Measurements from ENCODE around the gene OSBPL1A.

The OSBPL1A gene

DNA sequence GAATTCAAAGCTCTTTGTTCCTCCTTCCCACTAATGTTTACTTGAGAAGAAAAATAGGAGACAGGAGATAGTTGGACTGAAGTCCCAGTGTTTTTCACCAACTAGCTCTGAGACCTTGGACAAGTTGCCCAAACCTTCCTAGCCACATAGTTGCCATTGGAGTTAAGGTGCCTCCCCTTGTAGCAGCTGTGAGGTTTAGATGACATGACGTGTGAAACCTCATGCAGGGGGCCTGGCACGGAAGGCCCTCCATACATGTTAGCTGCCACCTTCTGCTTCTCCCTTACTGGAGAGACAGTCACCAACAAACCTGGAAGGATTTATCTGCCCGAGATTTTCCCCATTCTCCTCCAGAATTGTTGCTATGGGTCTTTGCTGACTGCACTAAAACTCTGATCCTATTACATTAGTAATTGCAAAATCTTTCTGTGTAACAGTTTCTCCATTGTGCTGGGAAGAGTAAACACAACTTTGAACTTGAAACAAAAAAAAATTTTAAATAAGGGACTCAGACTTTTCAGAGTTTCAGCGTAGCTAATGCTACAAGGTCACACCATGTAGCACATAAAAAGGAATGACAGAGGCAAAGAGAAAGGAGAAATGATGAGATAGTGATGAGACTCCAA lies 282.6 kb downstream of the OSBPL1A start:
- DNase-seq = no peak

DNA sequence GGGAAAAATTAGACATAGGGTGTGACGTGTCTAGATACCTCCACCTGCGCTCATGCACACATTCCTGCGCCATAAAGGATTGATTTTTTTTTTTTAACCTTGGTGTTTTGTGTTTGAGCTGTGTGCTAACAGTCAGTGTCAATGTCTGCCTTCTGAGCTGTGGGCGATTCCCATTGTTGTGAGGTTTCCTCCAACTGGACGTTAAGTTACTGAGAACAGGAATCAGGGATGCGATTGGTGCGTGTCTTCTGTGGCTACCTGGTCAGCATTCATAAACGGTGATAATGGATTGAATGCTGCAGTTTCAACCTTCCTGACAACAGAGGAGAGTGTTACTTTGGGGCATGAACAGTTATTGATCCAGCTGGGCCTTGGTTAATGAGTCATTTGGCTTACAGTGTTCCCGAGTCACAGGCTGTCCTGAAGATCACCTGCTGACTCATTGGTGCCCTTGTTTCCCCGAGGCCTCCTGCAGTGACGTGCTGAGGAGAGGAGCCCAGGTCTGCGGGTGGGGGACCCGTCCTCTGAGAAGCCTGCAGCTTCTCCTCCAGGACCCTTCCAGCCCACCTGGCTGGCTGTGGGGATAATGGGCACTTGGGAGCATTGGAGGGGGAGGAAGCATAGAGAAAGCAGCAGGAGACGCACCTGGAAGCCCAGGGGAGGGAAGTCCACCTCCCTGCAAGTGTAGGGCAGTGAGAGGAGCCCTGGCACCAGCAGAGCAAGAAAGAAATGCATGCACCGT lies 284.6 kb downstream of the OSBPL1A start:
- DNase-seq = peak; percentile 38

DNA sequence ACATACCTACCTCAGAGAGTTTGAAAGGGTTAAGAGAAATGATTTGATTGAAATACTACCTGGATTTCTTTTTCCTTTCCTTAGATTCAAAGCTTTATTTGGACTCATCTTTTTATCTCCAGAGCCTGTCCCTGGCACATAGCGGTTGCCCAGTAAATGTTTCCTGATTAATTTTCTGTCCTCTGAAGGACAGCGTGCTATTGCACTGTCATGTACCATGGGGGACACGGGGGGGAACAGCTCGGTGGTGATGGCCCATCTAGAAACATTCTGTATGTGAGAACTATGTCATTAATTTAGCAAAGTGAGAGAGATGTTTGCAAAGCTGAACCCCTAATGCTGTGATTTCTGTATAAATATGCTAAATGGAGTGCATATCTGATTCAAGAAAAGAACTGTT lies 285.2 kb downstream of the OSBPL1A start:
- no peak for DNase-seq
